Stimulated activated CD8-positive, alpha-beta memory T cell treated with anti-CD3 and anti-CD28 coated beads, Interleukin-4, amount 100 ng/mL, for 4 hours (primary cell): Measurements from ENCODE around the gene TNIK.

Source experiments
- DNase-seq, 2 donors: peaks; one replicate each; pipeline ENCODE4 v3.0.0-alpha.2; 2020; ENCODE audit warnings: low read depth in 2 of 2, low spot score in 1 of 2

The TNIK gene

DNA sequence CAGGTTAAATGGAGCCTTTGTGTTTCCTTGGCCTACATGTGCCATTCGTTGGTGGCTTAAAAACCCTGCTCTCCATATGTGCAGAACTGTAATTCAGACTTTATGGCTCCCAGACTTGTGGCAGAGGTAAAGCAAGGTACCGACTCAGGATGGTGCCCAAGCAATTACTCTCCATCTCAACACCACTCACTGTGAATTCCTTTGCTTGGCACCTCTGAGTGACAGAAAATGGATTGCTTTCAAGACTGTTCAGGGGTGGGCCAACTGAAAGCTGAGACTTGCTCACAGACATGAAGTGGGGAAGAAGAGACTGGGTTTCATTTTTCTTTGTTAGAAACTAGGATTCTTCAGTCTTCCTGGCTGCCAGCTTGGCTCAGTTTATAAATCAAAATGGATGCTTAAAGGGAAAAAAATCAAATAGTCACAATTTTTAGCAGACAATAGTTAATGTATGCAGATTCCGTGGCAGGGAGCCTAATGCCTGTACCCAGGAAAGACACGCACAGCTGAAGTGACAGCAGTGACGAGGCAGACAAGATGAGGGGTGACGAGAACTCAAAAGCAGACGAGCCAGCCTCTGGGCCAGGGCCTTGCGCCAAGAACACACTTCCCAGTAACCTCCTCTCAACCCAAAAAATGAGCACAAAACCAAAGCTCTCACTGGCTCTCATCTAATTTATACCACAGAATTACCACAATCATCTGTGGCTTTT, 225.8 kb downstream of the TNIK start:
- no peak for DNase-seq

DNA sequence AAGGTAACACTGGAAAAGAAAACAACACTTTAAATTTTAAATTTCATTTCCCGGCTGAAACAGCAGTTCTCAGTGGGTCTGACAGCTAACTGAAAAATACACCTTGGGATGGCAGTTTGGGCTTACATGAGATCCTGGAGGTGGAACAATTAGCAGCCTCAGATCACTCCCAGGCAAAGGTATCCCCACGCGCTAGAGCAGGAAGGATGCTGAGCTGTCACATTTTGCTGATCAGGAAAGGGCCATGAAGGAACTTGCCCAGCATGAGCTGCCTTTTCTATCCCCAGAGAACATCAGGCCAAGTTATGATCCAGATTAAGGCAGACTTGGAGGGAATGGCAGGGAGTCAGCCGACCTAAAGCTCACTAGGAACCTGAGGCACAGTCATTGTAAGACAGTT, 228.8 kb downstream of the TNIK start:
- DNase-seq, result no peak

GRCh38 chr3:171230865-171231264, 229.3 kb downstream of the TNIK start:
- no peak for DNase-seq

- no peak for DNase-seq
These were observed 231.0 kb downstream of the TNIK start for GRCh38 chr3:171229173-171229572.

- DNase-seq, result no peak
These were observed 232.0 kb downstream of the TNIK start for GRCh38 chr3:171228240-171228639.

GRCh38 chr3:171227828-171228227, 232.4 kb downstream of the TNIK start:
- no peak for DNase-seq

GRCh38 chr3:171227359-171227758, 232.8 kb downstream of the TNIK start:
- DNase-seq, result no peak

DNA sequence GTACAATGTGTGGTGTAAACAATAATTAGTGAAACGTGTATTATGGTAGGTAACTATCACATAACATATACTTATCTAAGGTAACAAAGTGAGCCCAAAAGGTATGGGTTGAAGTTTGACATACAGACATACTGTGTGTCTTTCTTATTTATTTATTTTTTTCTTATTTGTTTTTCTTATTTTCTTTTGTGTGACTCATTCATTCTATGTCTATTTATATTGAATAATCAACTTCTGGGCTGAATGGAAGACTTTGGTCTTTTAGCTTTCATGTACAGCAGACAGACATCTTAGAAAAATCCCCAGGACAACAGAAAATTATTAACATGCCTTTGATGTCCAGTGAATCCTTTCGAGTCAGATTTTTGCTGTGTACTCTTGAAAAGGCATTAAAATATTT, 233.4 kb downstream of the TNIK start:
- DNase-seq, result no peak

- no peak for DNase-seq
These were observed 234.5 kb downstream of the TNIK start for GRCh38 chr3:171225708-171226107.

- no peak for DNase-seq
These were observed 235.0 kb downstream of the TNIK start for GRCh38 chr3:171225165-171225564.

DNA sequence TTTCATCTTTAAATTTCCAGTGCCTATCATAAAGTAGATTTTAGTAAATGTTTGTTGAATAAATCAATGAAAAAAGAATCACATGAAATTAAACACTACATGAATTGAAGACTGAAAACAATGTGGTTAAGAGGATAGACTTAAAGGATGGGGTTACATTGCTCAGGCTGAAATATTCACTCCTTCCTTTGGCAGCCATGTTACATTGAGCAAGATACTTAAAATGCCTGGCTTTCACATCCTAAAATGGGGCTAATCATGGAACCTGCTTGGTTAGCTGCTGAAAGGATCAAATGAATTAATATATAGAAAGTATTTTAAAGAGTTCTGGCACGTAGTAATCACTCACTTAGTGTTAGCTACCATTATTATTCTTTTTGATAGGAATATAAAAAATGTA, 236.8 kb downstream of the TNIK start:
- DNase-seq, result no peak

- DNase-seq, result no peak
These were observed 237.2 kb downstream of the TNIK start for GRCh38 chr3:171222995-171223394.

- DNase-seq, result no peak
These were observed 238.6 kb downstream of the TNIK start for GRCh38 chr3:171221597-171221996.

- DNase-seq, result no peak
These were observed 239.1 kb downstream of the TNIK start for GRCh38 chr3:171221104-171221503.

GRCh38 chr3:171219258-171219657, 240.9 kb downstream of the TNIK start:
- no peak for DNase-seq

DNA sequence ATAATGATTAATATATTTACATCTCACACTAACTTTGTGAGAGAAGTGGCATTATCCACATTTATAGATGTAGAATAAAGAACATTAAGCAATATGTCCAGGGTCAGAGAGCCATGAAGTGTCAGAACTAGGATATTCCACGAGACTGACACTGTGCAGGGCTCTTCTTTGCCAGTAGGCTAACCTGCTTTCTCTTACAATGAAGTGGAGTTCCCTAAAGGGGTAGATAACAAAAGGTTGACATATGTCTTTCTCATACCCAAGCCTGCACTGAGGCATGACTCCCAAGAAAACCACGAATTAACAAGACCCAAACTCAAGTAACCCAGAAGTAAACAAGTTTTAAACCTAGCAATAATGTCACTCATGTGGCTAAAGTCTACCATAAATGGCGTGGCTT, 242.1 kb downstream of the TNIK start:
- no peak for DNase-seq

GRCh38 chr3:171213907-171214306, 246.3 kb downstream of the TNIK start:
- DNase-seq, result no peak

GRCh38 chr3:171213178-171213577, 247.0 kb downstream of the TNIK start:
- DNase-seq, result no peak

DNA sequence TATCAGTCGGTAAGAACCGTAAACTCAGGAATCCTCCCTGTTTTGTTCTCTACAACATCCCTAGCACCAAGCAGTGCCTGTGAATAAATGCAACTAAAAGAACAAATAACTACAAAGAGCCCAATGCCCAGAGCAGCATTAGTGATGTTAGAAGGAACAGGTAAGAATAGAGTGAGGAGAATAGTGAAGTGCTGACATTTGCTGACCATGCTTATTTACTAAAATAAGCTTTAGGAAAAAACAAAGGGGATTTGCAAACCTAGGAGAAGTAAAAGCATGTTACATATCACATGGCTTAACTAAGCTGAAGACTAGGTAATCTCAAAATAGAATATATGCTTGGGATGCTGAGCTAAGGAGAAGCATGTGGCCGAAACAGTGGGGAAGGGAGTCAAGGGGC, 247.6 kb downstream of the TNIK start:
- DNase-seq, result no peak

DNA sequence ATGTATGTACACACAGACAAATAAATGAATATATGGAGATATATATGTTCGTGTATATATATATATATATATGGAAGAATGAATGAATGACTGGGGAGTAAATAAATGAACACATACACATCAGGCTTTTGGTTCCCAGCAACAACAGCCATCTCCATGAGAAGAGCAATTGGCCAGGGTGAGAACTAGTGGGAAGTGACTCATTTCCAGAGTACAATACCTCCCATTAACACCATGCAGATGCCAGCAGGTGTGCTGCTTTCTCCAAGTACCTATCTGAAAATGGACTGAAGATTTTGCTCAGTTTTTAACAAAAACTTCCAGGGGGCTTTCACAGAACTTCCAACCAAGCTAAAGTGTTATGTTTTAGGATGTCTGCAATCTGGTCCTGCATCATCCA, 253.9 kb downstream of the TNIK start:
- DNase-seq, result no peak

GRCh38 chr3:171204942-171205341, 255.3 kb downstream of the TNIK start:
- no peak for DNase-seq

DNA sequence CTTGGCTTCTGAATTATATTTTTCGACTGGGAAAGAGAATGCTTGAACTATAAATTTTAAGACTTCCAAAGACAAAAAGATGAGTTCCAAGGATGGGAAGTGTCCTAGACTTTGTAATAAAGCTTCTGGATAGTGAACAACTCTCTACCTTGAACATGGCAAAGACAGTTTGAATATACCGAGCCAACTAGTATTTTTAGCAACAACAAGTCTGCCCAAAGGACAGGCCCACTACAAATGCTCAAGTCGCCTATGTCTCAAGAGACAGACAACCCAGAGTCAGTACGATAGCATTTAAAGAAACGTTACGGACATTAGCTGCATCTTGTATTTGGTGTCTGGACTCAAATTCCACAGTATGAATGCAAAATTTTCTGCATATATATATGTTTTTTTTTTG, 258.4 kb downstream of the TNIK start:
- no peak for DNase-seq

GRCh38 chr3:171200750-171201088, 259.5 kb downstream of the TNIK start:
- DNase-seq, result no peak
